HG02943 (cell line): Measurements from ENCODE around the gene FRMD3.

Source experiments
- ATAC-seq: cut with Tn5 transposase; IDR thresholded peaks from one replicate; pipeline ENCODE4 v1.9.1; 2021; ENCODE audit warnings: mild to moderate bottlenecking, low read depth, moderate library complexity; ENCODE audit not compliant: unreplicated experiment

Gene FRMD3

GRCh38 chr9:83299094-83299493, 239.1 kb downstream of the FRMD3 start:
- no peak for ATAC-seq

GRCh38 chr9:83296123-83296522, 242.1 kb downstream of the FRMD3 start:
- ATAC-seq: no peak

- no peak for ATAC-seq
Observed at GRCh38 chr9:83294816-83295215, 243.4 kb downstream of the FRMD3 start.

GRCh38 chr9:83291196-83291595, 247.0 kb downstream of the FRMD3 start:
- no peak for ATAC-seq

GRCh38 chr9:83290692-83291091, 247.5 kb downstream of the FRMD3 start:
- ATAC-seq: no peak

- no peak for ATAC-seq
Observed at GRCh38 chr9:83287021-83287420, 251.2 kb downstream of the FRMD3 start.

- no peak for ATAC-seq
Observed at GRCh38 chr9:83285445-83286225, 252.6 kb downstream of the FRMD3 start.

GRCh38 chr9:83284746-83285145, 253.5 kb downstream of the FRMD3 start:
- no peak for ATAC-seq

GRCh38 chr9:83283528-83283927, 254.7 kb downstream of the FRMD3 start:
- ATAC-seq: no peak

GRCh38 chr9:83281306-83282255, 256.6 kb downstream of the FRMD3 start:
- ATAC-seq: no peak

- no peak for ATAC-seq
Observed at GRCh38 chr9:83280790-83281189, 257.4 kb downstream of the FRMD3 start.

- ATAC-seq: no peak
Observed at GRCh38 chr9:83280268-83280667, 257.9 kb downstream of the FRMD3 start.

- no peak for ATAC-seq
Observed at GRCh38 chr9:83274787-83275186, 263.4 kb downstream of the FRMD3 start.

GRCh38 chr9:83271665-83272071, 266.5 kb downstream of the FRMD3 start:
- no peak for ATAC-seq

GRCh38 chr9:83270116-83270515, 268.1 kb downstream of the FRMD3 start:
- no peak for ATAC-seq

- ATAC-seq: no peak
Observed at GRCh38 chr9:83267741-83268140, 270.5 kb downstream of the FRMD3 start.

GRCh38 chr9:83266666-83267496, 271.3 kb downstream of the FRMD3 start:
- no peak for ATAC-seq

- no peak for ATAC-seq
Observed at GRCh38 chr9:83266331-83266665, 271.9 kb downstream of the FRMD3 start.

- no peak for ATAC-seq
Observed at GRCh38 chr9:83264315-83264714, 273.9 kb downstream of the FRMD3 start.

- ATAC-seq: no peak
Observed at GRCh38 chr9:83259558-83259957, 278.6 kb downstream of the FRMD3 start.
